HepG2 (cell line): Measurements from ENCODE around the gene DLX3. TPM values are rescaled to one million over a fixed set of nuclear protein-coding genes. Genes with fewer than 3 reads are reported as not detected.

Experiments used
- ARNT2 ChIP-seq: sonication (generic); formaldehyde crosslinking; IDR thresholded peaks from 2 replicates; pipeline ENCODE4 v1.8.0; 2022; ENCODE audit warnings: mild to moderate bottlenecking, low read depth, missing genetic modification reagents, moderate library complexity
- ARNTL ChIP-seq: sonication (generic); formaldehyde crosslinking; IDR thresholded peaks from 2 replicates; pipeline ENCODE4 v1.4.0; 2020; ENCODE audit warnings: mild to moderate bottlenecking, missing genetic modification reagents
- ATF5 ChIP-seq: sonication (generic); formaldehyde crosslinking; IDR thresholded peaks from 2 replicates; pipeline ENCODE4 v1.4.0; 2020; ENCODE audit warnings: mild to moderate bottlenecking, low read depth, missing genetic modification reagents
- EED ChIP-seq: sonication (generic); formaldehyde crosslinking; IDR thresholded peaks from 2 replicates; pipeline ENCODE4 v1.5.0; 2020; ENCODE audit warnings: mild to moderate bottlenecking, missing genetic modification reagents
- ETV5 ChIP-seq: IDR thresholded peaks from 2 replicates; pipeline ENCODE4 v1.6.1; 2018; ENCODE audit warnings: missing biosample characterization, missing genetic modification reagents, inconsistent platforms, borderline replicate concordance
- GATAD1 ChIP-seq: IDR thresholded peaks from 2 replicates; pipeline ENCODE4 v1.6.1; 2016; ENCODE audit warnings: missing genetic modification reagents, missing compliant biosample characterization
- LBX2 ChIP-seq: sonication (generic); formaldehyde crosslinking; IDR thresholded peaks from 2 replicates; pipeline ENCODE4 v1.5.0; 2020; ENCODE audit warnings: missing genetic modification reagents, mild to moderate bottlenecking, borderline replicate concordance
- MAFG ChIP-seq: sonication (generic); formaldehyde crosslinking; IDR thresholded peaks from 2 replicates; pipeline ENCODE4 v1.5.1; 2020; ENCODE audit warnings: mild to moderate bottlenecking, missing genetic modification reagents
- MATR3 ChIP-seq: sonication (generic); formaldehyde crosslinking; IDR thresholded peaks from 2 replicates; pipeline ENCODE4 v1.4.0; 2020; ENCODE audit warnings: missing genetic modification reagents
- NBN ChIP-seq: fragments of 450-650 bp; conservative IDR thresholded peaks from 2 replicates; pipeline ENCODE4 v1.6.1; 2017
- NR2F2 ChIP-seq: IDR thresholded peaks from 2 replicates; pipeline ENCODE4 v1.6.1; 2012; ENCODE audit warnings: low read depth, inconsistent platforms, borderline replicate concordance
- RBFOX2 ChIP-seq: fragments of 200-400 bp; formaldehyde crosslinking; IDR thresholded peaks from 2 replicates; pipeline ENCODE4 v1.6.1; 2017; ENCODE audit warnings: low read depth, mild to moderate bottlenecking, low read length
- TEF ChIP-seq: sonication (generic); formaldehyde crosslinking; IDR thresholded peaks from 2 replicates; pipeline ENCODE4 v1.5.0; 2020; ENCODE audit warnings: missing genetic modification reagents
- THAP9 ChIP-seq: sonication (generic); formaldehyde crosslinking; IDR thresholded peaks from 2 replicates; pipeline ENCODE4; 2020; ENCODE audit warnings: missing genetic modification reagents, mild to moderate bottlenecking, borderline replicate concordance
- ZBTB2 ChIP-seq: sonication (generic); formaldehyde crosslinking; IDR thresholded peaks from 2 replicates; pipeline ENCODE4 v1.8.0; 2022; ENCODE audit warnings: low read depth, missing genetic modification reagents
- ZNF251 ChIP-seq: sonication (generic); formaldehyde crosslinking; IDR thresholded peaks from 2 replicates; pipeline ENCODE4 v1.9.0; 2021; ENCODE audit warnings: mild to moderate bottlenecking, missing genetic modification reagents
- ZNF275 ChIP-seq: sonication (generic); formaldehyde crosslinking; IDR thresholded peaks from 2 replicates; pipeline ENCODE4 v1.8.0; 2022; ENCODE audit warnings: missing genetic modification reagents, mild to moderate bottlenecking, inconsistent platforms, borderline replicate concordance
- ZNF337 ChIP-seq: sonication (generic); formaldehyde crosslinking; IDR thresholded peaks from 2 replicates; pipeline ENCODE4 v1.5.1; 2020; ENCODE audit warnings: missing genetic modification reagents, low read depth, mild to moderate bottlenecking, borderline replicate concordance
- ZNF703 ChIP-seq: sonication (generic); formaldehyde crosslinking; IDR thresholded peaks from 2 replicates; pipeline ENCODE4 v1.5.1; 2020; ENCODE audit warnings: missing genetic modification reagents, mild to moderate bottlenecking, moderate library complexity, borderline replicate concordance
- ZNF788 ChIP-seq: sonication (generic); formaldehyde crosslinking; IDR thresholded peaks from 2 replicates; pipeline ENCODE4 v1.5.0; 2020; ENCODE audit warnings: mild to moderate bottlenecking, missing genetic modification reagents, borderline replicate concordance
- ZNF883 ChIP-seq: sonication (generic); formaldehyde crosslinking; IDR thresholded peaks from 2 replicates; pipeline ENCODE4 v1.5.1; 2020; ENCODE audit warnings: mild to moderate bottlenecking, missing genetic modification reagents; ENCODE audit errors: not compliant biosample characterization
- polyA plus RNA-seq, 8 experiments: library from polyadenylated mRNA; depleted of rRNA in 3 of 8; stranded (reverse) in 7 of 8; unstranded in 1 of 8; fragments of >200 nt; fragmentation: Illumina TruSeq in 4 of 8; extraction: Trizol in 4 of 8; gene quantifications; 2 replicates each; pipeline versions ENCODE4 v1.2.1 to v1.2.3, GENCODE V29; 2011 to 2016; ENCODE audit warnings: low read depth in 4 of 8, missing spikeins in 1 of 8, mixed read lengths in 1 of 8; ENCODE audit not compliant: insufficient read depth in 1 of 8
- total RNA-seq, 5 experiments: library from RNA; depleted of rRNA; stranded (reverse); fragments of >200 nt; fragmentation: Illumina TruSeq; extraction: Trizol; gene quantifications; 2 replicates each; pipeline ENCODE4 v1.2.3, GENCODE V29; 2016; ENCODE audit warnings: low read depth in 1 of 5

The DLX3 gene
- total and polyA plus RNA-seq, 2 of the 13 experiments (the other 11 are each of a cell fraction or from before 2014, with no cell fraction given), result 0.03 TPM; not detected in 1

GRCh38 chr17:49997773-49998703, 3.0 kb upstream of the DLX3 start (continued):
- no peak for TF ChIP-seq ZBTB2
- TF ChIP-seq ZNF251 (CRISPR knock-in tag), result no peak
- no peak for TF ChIP-seq RBFOX2
- TF ChIP-seq MAFG (CRISPR knock-in tag), result no peak
- TF ChIP-seq ZNF788 (CRISPR knock-in tag), result no peak; the same call in 1 of the 2 replicates
- no peak for TF ChIP-seq ZNF703 (CRISPR knock-in tag)
- TF ChIP-seq THAP9 (CRISPR knock-in tag), result peak; percentile 68; the same call in 1 of the 2 replicates
- peak; percentile 61 for TF ChIP-seq GATAD1 (CRISPR knock-in tag)
- TF ChIP-seq ZNF275 (CRISPR knock-in tag), result 0 out of 2 replicates have a peak, but pooled peaks have one; percentile 16
- TF ChIP-seq NR2F2, result 0 out of 2 replicates have a peak, but pooled peaks have one; percentile 19
- TF ChIP-seq ZNF883, result peak; percentile 34
- no peak for TF ChIP-seq ARNT2 (CRISPR knock-in tag)
- TF ChIP-seq LBX2, result no peak
- 0 out of 2 replicates have a peak, but pooled peaks have one; percentile 50 for TF ChIP-seq ARNTL
- TF ChIP-seq EED, result no peak
- TF ChIP-seq TEF (CRISPR knock-in tag), result no peak
- no peak for TF ChIP-seq NBN
- peak; percentile 44; the same call in 1 of the 2 replicates for TF ChIP-seq ETV5
- TF ChIP-seq ATF5 (CRISPR knock-in tag), result no peak
- TF ChIP-seq MATR3, result no peak
- no peak for TF ChIP-seq ZNF337 (CRISPR knock-in tag)
